GM21528 (cell line): Measurements from ENCODE around the gene GNG12.

ENCODE experiments used
- ATAC-seq: cut with Tn5 transposase; IDR thresholded peaks from one replicate; pipeline ENCODE4 v1.9.1; 2021; ENCODE audit warnings: mild to moderate bottlenecking, moderate library complexity; ENCODE audit not compliant: unreplicated experiment, low FRiP score

The GNG12 gene

DNA sequence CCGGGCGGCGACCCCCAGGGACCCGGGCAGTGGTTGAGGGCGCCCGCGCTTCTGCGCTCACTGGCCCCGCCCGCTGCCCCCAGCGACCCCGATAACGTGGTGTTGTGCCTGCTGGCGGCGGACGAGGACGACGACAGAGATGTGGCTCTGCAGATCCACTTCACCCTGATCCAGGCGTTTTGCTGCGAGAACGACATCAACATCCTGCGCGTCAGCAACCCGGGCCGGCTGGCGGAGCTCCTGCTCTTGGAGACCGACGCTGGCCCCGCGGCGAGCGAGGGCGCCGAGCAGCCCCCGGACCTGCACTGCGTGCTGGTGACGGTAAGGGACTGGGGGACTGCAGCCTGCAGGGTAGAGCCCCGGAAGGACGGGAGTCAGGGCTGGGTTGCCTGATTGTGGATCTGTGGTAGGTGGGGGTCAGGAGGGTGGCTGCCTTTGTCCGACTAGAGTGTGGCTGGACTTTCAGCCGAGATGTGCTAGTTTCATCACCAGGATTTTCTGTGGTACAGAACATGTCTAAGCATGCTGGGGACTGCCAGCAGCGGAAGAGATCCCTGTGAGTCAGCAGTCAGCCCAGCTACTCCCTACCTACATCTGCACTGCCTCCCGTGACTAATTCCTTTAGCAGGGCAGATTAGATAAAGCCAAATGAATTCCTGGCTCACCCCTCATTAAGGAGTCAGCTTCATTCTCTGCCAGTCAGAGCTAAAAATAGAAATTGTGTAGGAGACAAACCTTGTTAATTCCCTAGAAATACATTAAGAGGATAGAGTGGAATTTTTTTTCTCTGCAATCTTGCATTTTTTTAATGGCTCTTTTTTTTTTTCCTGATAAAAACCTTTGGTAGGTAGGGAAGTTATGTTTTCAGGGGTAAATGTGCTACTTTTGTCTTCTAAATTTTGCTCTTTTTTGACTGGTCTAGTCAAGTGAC is 146.7 kb downstream of the GNG12 start:
- ATAC-seq = peak; percentile 26

DNA sequence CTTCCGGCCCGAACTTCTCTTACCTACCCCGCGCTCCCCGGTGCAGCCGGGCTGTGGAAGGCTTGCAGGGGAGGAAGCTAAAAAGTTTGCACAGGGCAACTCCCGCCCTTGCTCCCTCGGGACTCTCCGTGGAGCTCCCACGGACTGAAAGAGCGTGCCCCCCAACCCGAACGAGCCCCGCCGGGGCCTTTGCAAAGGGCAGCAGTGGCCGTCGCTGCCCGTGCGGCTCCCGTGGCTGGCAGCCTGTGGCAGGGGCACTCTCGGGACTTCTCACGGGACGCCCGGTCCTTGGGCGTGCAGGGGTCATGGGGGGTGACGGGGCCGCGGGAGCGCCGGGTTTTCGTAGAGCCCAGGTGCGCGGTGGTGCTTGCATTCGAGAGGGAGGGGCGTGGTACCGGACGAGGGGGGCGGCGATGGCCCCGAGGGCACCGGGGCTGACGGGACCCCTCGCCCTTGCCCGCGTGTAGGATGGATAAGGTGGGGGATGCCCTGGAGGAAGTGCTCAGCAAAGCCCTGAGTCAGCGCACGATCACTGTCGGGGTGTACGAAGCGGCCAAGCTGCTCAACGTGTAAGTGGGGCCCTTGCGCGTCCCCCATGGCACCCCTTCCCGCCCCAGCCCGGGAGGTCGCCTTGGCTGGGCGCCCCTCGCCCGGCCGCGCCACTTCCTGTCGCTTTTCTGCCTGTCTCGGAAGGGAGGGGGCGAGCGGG is 147.6 kb downstream of the GNG12 start:
- ATAC-seq = peak; percentile 24

DNA sequence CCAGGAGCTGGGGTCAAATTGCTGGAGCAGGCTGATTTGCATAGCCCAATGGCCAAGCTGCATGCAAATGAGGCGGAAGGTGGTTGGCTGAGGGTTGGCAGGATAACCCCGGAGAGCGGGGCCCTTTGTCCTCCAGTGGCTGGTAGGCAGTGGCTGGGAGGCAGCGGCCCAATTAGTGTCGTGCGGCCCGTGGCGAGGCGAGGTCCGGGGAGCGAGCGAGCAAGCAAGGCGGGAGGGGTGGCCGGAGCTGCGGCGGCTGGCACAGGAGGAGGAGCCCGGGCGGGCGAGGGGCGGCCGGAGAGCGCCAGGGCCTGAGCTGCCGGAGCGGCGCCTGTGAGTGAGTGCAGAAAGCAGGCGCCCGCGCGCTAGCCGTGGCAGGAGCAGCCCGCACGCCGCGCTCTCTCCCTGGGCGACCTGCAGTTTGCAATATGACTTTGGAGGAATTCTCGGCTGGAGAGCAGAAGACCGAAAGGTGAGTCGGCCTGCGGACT is 148.2 kb downstream of the GNG12 start, which contains the start of gene GADD45A:
Gene GADD45A, plus strand, starts transcription at position 135 of the 491 bp plus-strand sequence. Its CDS starts 294 bp downstream, at position 429.
- ATAC-seq = peak; percentile 94

DNA sequence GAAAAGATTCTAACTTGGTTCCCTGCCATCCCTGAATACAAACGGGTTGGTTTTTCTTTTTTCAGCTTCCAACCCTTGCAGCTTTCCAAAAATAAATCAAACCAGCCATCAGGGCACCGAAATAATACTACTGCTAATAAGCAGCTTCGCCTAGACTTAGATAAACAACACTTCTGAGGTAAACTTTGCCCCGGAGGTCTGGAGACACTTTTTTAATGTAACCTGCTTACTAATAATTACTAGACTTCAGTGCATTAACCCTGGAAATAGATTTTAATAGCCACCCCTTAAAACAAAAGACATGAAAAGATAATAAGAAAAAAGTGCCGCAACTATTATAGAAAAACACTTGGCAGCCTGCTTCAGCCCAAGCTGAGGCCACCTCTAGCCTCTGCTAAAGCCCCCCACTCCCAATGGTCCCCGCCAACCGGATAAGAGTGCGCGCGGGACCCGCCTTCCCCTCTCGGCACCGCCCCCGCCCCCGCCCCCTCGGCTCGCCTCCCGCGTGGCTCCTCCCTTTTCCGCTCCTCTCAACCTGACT is 148.7 kb downstream of the GNG12 start:
- no peak for ATAC-seq

GRCh38 chr1:67683766-67684525 is 149.3 kb downstream of the GNG12 start:
- no peak for ATAC-seq

DNA sequence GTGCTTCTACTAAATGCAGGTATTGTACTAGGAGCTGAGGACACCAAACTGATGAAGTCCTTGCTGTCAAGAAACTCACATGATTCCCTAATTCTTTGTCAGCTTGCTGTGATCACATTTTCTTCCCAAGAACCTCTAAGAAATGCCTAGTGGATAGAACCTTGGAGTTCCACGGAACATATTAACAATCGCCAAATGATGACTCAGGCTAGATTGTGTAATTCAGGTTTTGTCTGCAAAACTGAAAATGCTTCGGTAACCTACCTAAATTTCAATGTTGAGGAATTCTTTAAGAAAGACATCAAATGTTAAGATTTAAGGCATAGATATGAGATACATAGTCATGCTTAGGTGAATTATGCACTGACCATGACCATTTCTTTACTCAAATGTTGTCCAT is 150.0 kb downstream of the GNG12 start:
- no peak for ATAC-seq

DNA sequence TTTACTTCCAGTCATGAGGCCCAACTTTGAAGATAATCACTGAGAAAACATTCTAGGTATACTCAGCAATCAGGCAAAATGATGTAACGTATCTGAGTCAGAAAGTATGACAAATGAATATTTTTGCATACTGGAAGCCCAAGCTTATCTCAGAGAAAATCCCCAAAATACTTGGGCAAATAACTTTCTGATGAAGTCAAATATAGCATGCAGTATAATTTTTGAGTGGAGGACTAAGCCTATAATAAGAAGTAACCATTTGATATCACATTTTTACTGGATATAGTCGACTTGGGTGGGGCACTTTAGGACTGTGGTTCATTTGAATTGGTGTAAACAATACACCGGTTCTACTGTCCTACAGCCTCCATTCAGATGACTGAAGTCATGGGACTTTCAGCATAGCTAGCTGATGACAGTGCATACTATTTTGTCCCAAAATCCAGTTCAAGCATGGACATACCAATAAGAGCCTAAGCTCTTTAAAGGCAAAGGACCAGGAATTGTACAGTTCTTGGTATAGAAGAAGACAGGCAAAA is 150.5 kb downstream of the GNG12 start:
- no peak for ATAC-seq

GRCh38 chr1:67680486-67680885 is 152.8 kb downstream of the GNG12 start:
- ATAC-seq = no peak

- ATAC-seq = no peak
Measured at GRCh38 chr1:67679691-67680090, 153.6 kb downstream of the GNG12 start.

GRCh38 chr1:67677930-67678329 is 155.3 kb downstream of the GNG12 start:
- ATAC-seq = no peak

DNA sequence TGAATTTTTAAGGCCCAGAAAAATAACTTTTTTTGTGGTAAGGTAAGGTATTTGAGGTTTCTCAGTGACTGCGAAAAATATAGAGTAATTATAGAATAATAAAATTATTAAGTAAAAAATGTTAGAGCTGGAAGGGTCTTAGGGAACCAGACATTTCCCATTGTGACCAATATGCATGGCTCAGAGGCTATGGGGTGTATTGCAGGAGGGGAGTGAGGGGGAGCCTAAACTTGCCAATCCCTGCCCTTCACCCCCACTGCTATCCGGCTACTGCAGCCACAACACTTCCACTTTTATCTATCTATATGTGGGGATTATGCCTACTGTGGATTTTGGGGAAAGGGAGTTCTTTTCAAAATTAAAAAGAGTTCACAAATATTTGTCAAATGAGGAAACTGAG is 155.9 kb downstream of the GNG12 start:
- ATAC-seq = no peak

DNA sequence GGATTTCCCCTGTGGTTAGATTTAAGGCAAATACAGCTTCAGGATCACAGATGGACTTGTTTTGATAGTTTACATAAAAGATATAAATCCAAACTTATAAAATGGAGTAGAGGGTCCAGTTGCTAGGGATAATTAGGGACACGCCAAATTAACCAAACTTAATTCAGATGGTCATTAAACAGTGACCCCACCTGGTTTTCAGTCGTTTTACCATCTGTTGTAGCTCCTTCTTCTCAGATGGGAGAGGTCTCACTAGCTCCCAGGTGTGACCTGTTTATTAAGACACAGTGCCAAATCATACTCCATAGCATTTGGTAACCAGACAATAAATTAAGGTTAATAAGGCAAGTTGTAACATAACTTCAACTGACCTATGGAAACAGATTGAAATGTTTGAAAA is 156.3 kb downstream of the GNG12 start:
- ATAC-seq = no peak

GRCh38 chr1:67676287-67676686 is 157.0 kb downstream of the GNG12 start:
- ATAC-seq = no peak

- ATAC-seq = peak; percentile 50
Measured at GRCh38 chr1:67675800-67676199, 157.5 kb downstream of the GNG12 start.

DNA sequence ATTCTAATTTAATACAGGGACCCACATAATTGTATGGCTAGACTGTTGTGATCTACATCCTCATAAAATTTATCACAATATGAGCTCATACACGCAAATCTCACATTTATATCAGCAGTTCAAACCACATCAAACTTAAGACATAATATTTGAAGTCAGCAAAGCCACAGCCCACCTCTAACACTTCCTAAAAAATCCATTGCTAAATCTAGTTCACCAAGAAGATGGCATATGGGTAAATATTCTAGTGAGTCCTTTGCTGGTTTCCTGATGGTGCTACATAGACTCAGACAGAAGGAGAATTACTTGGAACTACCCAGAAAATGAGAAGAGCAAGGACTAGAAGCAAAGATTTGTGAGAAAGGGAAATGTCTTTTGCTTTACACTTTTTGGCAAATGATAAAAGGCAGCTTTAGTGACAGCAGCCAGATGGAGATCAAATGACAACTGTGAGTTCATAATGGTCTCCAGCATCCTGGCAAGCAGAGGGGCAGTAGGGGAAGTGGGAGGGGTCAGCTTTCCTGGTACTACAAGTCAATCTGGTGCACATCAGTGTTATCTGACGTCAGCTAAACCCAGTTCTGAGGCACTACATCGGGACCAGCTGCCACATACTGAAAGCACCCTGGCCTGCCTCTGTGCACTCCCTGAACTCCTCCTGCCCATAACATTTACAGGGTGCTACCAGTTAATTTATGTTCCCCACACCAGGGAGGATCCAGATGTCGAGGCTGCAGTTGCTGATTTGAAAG is 158.8 kb downstream of the GNG12 start:
- ATAC-seq = no peak

GRCh38 chr1:67673468-67674201 is 159.6 kb downstream of the GNG12 start:
- ATAC-seq = no peak

DNA sequence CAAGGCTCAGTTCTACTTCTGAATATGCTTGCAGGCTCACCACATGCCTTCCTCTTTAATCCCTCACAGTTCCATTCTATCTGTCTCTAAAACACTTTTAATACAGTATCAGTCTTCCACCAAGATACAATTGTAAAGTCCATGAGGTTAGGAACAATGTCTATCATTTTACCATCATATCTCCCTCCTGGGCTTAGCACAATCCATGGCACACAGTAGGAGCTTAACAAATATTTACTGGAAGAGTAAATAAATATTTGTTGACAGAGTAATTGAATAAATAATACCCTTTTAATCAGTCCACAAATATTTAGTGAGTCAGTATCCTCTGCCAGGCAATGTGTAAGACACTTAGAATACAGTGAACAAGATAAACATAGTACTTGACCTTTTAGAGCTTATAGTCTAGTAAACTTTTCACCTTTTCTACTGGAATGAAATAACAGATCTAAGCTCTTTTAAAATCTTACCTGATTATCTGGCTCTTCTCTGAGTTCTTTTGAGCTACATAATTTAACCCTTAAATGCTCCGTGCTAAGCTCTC is 160.9 kb downstream of the GNG12 start:
- no peak for ATAC-seq

DNA sequence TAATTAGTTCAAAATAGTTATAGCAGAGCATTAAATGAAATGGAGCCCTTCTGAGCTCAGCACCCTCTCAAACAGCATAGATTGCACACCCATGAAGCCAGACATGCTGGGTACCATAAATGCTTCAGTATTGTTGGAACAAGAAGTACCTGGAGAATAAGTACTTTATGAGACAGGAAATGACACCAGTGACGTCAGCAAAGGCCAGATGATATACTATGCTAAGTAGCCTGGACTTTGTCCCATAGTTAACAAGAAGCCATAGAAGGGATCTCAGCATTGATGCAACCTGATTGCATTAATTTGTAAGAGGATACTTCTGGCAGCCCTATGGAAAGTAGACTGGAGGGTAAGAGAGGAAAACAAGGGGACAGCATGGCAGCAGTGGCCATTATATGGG is 164.6 kb downstream of the GNG12 start:
- no peak for ATAC-seq
